GM19193 (cell line): ENCODE results near the gene MECR.

Source experiments
- POLR2A ChIP-seq: IDR thresholded peaks from 4 replicates; pipeline ENCODE4 v1.6.1; 2011; ENCODE audit not compliant: insufficient read depth, insufficient read length; ENCODE audit errors: extremely low read depth

MECR gene

GRCh38 chr1:29208442-29208841, 22.3 kb downstream of the MECR start:
- no peak for TF ChIP-seq POLR2A

GRCh38 chr1:29202584-29203340, 28.0 kb downstream of the MECR start:
- TF ChIP-seq POLR2A: no peak

GRCh38 chr1:29202053-29202452, 28.7 kb downstream of the MECR start:
- no peak for TF ChIP-seq POLR2A

- no peak for TF ChIP-seq POLR2A
Observed at GRCh38 chr1:29201595-29202051, 29.1 kb downstream of the MECR start.

GRCh38 chr1:29200906-29201594, 29.7 kb downstream of the MECR start:
- TF ChIP-seq POLR2A: no peak

- no peak for TF ChIP-seq POLR2A
Observed at GRCh38 chr1:29197993-29198392, 32.7 kb downstream of the MECR start.

GRCh38 chr1:29197590-29197924, 33.2 kb downstream of the MECR start:
- TF ChIP-seq POLR2A: no peak

- no peak for TF ChIP-seq POLR2A
Observed at GRCh38 chr1:29196863-29197589, 33.7 kb downstream of the MECR start.

- no peak for TF ChIP-seq POLR2A
Observed at GRCh38 chr1:29195881-29196291, 34.8 kb downstream of the MECR start.

GRCh38 chr1:29193879-29194455, 36.8 kb downstream of the MECR start:
- no peak for TF ChIP-seq POLR2A

GRCh38 chr1:29190718-29191117, 40.0 kb downstream of the MECR start:
- no peak for TF ChIP-seq POLR2A

- no peak for TF ChIP-seq POLR2A
Observed at GRCh38 chr1:29186707-29187106, 44.0 kb downstream of the MECR start.

GRCh38 chr1:29186252-29186651, 44.5 kb downstream of the MECR start:
- no peak for TF ChIP-seq POLR2A

GRCh38 chr1:29183287-29183686, 47.4 kb downstream of the MECR start:
- TF ChIP-seq POLR2A: no peak

- TF ChIP-seq POLR2A: peak; percentile 79
Observed at GRCh38 chr1:29181413-29182225, 49.1 kb downstream of the MECR start, which contains the start of gene SRSF4. Gene SRSF4, minus strand, starts transcription at chr1:29181900. Its CDS starts 148 bp downstream, at chr1:29181752.
